SKM-1 (cell line): Measurements from ENCODE around the gene ANKRD66.
"Not testable (repeated sequence)": the region's sequence is repeated elsewhere in the genome, so short reads cannot be mapped to it uniquely, and the experiment has no call there.

ENCODE experiments used
- DNase-seq: peaks from one replicate; lab custom pipeline; 2025; ENCODE audit not compliant: unreplicated experiment; lab: John Stamatoyannopoulos, UW

ANKRD66 gene

GRCh38 chr6:46746696-46747095 is at the start of gene ANKRD66:
ANKRD66 (plus strand) TSS chr6:46746933; CDS start chr6:46751949, 5,016 bp downstream.
- DNase-seq: no peak

GRCh38 chr6:46699970-46700369 is 46.8 kb upstream of the ANKRD66 start:
- DNase-seq: no peak

DNA sequence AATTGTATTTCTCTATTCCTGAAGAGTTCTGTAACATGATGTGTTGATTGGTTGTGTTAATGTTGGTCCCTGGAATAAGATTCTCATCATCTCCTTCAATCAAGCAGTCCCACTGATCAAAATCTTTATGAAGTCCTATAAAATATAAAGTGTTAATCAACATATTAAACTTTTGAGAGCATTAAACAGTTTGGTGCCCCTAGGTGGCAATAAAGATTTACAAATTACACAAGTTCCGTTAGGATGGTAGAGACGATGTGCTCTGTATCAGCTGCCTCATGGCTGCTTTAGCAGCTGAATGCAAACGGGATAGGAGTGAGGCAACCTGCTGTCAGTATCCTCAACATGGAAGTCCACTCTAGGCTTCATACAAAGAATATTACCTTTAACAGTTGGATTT is 42.2 kb upstream of the ANKRD66 start:
- DNase-seq: no peak

DNA sequence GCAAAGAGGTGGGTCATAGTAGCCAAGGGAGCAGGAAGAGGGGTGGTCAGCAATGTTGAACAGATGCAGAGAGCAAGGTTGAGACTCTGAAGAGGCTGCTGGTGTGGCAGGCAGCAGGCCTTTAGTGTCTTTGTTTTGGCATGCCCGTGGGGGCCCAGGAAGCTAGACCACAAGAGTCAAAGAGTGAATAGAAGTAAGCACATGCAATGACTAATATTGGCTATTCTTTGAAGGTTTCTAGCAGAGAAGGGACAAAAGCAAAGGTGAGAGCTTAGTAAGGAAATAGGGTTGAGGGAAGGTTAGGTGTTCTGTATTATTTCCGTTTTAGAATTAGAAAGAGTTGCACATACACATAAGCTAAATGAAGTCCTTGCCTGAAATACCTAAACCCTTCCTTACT is 40.3 kb upstream of the ANKRD66 start:
- no peak for DNase-seq

GRCh38 chr6:46711491-46711890 is 35.2 kb upstream of the ANKRD66 start:
- DNase-seq: no peak

DNA sequence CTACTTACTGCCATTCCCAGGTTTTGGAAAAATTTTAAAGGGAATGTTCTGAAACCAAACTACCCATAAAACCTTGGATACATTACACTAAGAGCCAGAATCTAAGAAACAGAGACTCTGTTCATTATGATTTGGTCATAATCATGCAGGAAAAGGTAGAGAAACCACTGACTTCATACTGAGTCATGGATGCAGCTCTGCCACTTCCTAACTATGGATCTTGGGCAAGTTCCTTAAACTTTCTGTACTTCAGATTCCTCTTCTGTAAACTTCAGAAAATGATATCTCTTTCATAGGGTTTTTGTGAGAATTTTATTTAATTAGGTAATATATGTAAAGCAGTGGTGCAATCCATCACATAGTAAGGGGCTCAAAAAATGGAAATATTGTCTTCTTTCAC is 31.6 kb upstream of the ANKRD66 start:
- DNase-seq: no peak

- DNase-seq: no peak
Measured at GRCh38 chr6:46719099-46719498, 27.6 kb upstream of the ANKRD66 start.

DNA sequence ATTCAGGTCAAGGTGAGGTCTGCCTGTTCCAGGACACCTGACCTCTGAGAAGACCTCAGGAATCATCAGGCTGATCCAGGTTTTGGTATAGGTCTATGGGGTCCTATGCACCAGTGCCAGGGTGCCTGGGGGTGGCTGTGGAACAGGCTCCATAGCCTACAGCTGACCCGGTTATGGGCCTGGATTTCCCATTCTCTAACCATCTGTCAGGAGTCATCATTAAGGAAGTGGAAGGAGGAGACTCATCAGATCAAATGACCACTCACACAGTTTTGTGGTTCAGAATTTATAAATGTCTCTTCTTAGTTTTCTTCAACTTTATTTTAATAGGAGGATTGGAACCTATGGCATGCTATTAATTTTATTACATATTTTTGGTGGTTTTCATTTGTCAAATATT is 26.3 kb upstream of the ANKRD66 start:
- DNase-seq: no peak

DNA sequence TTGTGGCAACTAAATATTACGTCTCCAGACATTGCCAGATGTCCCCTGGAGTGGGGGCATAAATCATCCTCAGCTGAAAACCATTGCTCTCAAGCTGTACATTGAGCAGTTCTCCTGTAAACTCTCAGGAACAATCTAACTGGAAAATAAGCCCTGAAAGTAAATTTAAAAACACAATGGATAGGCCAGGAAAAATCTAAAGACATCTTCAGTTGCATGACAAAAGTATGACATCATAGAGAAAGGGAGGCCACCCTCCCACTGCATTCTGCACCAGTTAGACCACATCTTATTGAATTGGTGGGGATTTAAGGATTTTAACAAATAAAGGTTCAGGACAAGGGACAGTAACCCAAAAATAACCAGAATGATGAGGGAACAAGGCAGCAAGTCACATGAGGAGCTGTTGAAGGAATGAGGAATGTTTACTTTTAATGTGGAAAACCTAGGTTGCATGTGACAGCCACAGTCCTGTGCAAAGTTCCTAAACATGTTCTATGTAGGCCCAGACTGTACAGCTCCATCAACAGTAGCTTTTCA is 16.9 kb upstream of the ANKRD66 start:
- DNase-seq: no peak

DNA sequence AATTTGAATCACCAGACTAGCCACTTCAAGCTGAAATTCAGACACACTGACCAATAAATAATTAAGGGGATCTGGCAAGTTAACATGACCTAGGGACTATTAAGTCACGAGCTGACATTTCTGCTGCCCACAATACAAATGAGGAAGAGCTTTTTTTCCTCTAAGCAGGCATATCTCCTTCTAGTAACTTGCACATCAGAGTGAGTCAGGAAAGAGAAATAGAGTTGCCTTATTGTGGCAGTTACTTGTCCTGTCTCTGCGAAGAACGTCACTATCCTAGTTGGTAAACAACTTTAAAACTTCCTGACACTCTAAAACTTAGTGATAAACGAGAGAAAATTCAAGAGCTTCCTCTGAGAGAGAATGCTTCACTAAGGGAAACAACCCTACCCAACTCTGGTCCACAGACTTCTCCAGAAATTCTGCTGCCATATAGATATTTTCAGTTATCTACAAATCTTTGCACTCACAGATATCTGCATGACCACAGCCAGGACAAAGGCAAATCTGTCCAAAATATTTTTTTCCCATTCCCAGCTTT is 15.7 kb upstream of the ANKRD66 start:
- DNase-seq: peak; percentile 50

DNA sequence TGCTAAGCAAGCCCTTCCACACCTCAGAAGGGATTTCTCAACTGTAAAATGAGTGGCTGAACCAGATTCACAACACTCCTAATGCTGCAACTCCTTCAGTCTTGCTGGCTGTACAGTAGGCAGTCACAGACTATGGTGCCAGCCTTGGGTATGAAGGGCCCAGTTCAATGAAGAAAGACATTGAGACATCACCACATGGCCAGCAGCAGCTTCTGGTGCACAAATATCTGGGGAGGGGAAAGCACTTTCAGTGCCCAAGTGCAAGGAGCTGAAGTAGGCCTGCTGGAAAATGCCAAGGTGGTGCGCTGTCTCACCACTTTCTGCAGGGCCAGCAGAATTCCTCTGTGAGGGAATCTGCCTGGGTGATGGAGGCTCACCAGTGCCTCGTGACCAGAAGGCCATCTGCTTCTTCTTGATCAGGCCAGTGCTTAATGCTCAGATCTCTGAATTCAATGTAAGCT is 13.4 kb upstream of the ANKRD66 start:
- DNase-seq: no peak

DNA sequence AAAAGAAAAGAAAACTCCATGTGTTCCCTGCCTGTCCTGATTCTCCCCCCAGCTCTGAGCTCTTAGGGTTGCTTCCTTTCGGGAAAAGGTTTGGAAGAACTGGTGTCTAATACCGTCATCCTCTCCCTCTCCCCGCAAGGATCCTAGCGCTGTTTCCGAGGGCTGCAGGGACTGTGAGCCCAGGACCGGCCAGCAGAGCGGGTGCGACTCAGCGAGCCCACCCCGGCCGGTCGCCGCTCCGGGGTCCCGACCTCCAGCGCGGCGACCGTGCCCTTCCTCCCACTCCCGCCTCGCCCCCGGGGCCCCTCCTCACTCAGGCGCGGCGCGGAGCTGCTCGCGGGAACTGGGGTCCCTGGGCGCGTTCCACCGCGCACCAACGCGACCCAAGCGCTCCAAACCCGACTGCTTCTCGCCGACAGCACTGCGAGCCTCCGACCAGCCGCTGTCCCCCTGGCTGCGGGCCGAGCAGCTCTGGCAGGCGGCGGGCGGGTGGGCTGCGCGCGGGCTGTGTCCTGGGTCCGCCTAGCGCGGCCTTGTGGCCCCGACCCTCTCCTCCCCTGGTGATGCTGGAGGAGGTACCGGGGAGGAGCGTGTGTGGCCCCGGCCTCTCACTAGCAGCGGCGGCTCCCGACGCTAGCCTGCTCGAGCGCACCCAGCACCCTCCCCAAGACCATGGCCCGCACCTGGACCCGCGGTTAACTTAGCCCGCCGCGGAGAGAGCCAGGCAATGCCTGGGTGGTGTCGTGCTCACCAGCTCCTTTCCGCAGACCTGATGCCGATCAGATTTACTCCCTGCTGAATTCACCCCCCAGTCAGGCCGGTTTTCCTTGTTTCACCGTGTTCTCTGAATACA is 11.6 kb upstream of the ANKRD66 start, which contains the start of gene PLA2G7:
Gene PLA2G7 (minus strand): TSS at position 509 of the 853 bp plus-strand sequence. CDS start 12,484 bp downstream, outside the sequence.
- DNase-seq: no peak

DNA sequence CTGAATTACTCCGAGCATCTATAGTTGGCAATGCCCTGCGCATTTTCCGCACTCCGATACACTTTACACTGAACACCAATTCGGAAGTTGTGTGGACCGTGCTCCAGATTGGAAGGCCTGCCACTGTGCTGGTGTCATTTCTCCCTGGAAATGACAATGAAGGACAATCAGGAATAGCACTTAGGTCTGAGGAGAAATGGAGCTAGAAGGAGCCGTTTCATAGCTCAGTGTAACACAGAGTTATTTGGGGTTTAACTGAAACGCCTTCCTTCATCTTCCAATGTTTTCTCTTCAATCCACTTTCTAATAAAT is 11.1 kb upstream of the ANKRD66 start:
- no peak for DNase-seq

DNA sequence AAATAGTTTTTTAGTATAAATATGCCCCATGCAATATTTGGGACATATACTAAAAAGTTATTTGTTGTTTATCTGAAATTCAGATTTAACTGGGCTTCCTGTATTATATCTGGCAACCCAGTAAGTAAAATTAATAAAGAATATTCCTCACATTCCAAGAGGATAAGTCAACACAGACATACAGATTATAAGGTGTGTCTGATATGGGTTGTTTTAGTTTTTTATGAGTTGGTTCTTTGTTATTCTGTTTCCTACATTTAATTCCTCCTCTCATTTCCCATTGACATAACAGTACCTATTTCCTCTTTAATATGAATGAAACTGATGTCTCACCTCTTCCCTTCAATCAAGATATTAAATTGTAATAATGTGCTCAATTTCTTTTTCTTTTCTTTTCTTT is 9.8 kb upstream of the ANKRD66 start:
- no peak for DNase-seq

GRCh38 chr6:46741482-46741881 is 5.3 kb upstream of the ANKRD66 start:
- no peak for DNase-seq

DNA sequence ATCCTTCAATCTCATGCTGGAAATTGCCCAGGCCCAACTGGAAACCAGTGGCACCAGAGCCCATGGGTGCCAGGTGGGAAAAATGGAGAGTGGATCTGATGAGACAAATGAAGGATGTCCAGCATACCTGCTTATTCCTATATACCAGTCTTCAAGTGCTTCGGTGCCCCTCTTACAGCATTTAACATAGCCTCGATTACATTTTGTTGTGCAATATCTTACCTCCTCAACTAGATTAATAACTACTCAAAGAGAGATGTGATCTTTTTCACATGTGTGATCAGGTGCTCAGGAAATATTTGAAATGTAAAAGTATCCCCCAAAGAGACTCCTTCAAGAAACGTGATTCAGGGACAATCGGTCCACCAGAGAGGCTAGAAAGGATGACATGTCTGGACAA is 4.8 kb upstream of the ANKRD66 start:
- no peak for DNase-seq

GRCh38 chr6:46743425-46744158 is 3.1 kb upstream of the ANKRD66 start:
- DNase-seq: no peak

DNA sequence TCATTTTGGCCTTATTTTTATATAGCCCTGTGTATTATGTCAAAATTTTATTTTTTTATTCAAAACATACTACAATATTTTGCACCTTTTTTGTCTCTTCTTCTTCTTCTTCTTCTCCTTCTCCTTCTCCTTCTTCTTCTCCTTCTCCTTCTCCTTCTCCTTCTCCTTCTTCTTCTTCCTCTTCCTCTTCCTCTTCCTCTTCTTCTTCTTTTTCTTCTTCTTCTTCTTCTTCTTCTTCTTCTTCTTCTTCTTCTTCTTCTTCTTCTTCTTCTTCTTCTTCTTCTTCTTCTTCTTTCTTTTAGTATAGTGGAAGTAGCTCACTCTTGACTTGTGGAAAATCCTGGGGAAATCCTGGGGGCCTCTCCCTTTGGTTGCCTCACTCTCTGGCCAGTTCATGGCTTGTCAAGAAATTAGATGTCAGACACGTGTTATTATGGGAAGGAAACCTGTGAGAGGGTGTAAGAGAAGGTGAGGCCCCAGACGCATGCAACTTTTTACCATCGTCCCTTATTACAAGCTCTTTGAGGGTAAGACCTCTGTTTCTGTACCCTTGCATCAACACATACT is 2.5 kb upstream of the ANKRD66 start:
- DNase-seq: not testable (repeated sequence)

DNA sequence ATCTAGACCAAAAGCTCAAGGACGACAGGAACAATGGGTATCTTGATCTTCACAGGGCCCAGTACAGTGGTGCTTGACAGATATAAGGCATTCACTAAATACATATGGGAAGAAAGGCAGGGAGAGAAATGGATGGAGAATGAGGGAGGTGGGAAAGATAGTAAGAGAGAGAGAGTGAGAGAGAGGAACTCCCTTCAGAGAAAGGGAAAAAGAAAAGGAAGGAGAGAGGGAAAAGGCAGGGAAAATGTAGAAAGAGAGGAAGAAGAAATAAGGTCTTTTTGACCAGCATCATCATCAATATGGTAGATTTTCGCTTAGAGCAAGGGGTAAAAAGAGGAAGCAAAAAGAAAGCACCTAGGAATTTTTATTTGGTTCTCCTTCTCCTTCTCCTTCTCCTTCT is 760 bp upstream of the ANKRD66 start:
- DNase-seq: no peak

GRCh38 chr6:46748940-46749503 is 2.3 kb downstream of the ANKRD66 start:
- no peak for DNase-seq

DNA sequence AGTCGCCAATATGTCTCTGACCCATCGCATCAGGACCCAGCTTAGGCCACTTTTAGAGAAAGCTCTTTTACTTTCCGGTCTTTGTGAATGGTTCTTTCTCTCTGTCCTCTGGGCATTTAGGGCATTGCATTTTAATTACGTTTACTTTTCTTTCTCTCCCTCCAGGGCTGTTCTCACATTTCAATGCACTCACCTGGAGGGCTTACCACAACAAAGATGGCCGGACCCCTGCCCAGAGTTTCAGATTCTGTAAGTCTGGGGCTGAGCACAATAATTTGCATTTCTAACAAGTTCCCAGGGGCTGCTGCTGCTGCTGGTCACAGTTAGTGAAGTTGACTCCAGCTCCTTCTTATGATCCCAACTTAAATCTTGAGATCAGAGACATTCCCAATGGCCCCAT is 3.0 kb downstream of the ANKRD66 start:
- no peak for DNase-seq
